Astrocyte (in vitro differentiated cells and primary cell): ENCODE data around the gene PCLO. TPM values are rescaled to one million over a fixed set of nuclear protein-coding genes. Genes with fewer than 3 reads are reported as not detected.

Experiments used
- DNase-seq: peaks from one replicate; pipeline ENCODE4 v3.0.0-alpha.2; 2010; ENCODE audit warnings: low read depth
- FAIRE-seq: peaks from 2 replicates; lab custom pipeline; 2011; peaks lifted over from hg19 to GRCh38; lab: Jason Lieb, UNC
- H2AFZ ChIP-seq: 2 replicates; pipeline ENCODE4 v1.6.0; 2012; ENCODE audit warnings: low read depth, low read length, inconsistent platforms
- H3K27ac ChIP-seq: 2 replicates; pipeline ENCODE4 v1.5.1; 2011; ENCODE audit warnings: low read depth, low read length, inconsistent platforms
- H3K27me3 ChIP-seq: 2 replicates; pipeline ENCODE4 v1.6.0; 2011; ENCODE audit warnings: low read length, inconsistent platforms; ENCODE audit not compliant: insufficient read depth
- H3K36me3 ChIP-seq: 2 replicates; pipeline ENCODE4 v1.5.1; 2011; ENCODE audit warnings: low read length, inconsistent platforms; ENCODE audit not compliant: insufficient read depth
- H3K4me1 ChIP-seq: 2 replicates; pipeline ENCODE4 v1.5.1; 2011; ENCODE audit warnings: low read length, inconsistent platforms; ENCODE audit not compliant: insufficient read depth
- H3K4me2 ChIP-seq: 2 replicates; pipeline ENCODE4 v1.6.0; 2012; ENCODE audit warnings: low read length, inconsistent platforms
- H3K4me3 ChIP-seq: 2 replicates; pipeline ENCODE4 v1.5.1; 2011; ENCODE audit warnings: low read depth, mild to moderate bottlenecking, low read length, inconsistent platforms; ENCODE audit not compliant: insufficient read depth
- H3K79me2 ChIP-seq: 2 replicates; pipeline ENCODE4 v1.6.0; 2012; ENCODE audit warnings: mild to moderate bottlenecking, low read length, inconsistent platforms; ENCODE audit not compliant: insufficient read depth
- H3K9ac ChIP-seq: 2 replicates; pipeline ENCODE4 v1.6.0; 2012; ENCODE audit warnings: mild to moderate bottlenecking, low read length, inconsistent platforms
- H3K9me3 ChIP-seq: 2 replicates; pipeline ENCODE4 v1.5.1; 2012; ENCODE audit warnings: low read depth, mild to moderate bottlenecking, low read length, inconsistent platforms; ENCODE audit not compliant: insufficient read depth
- H4K20me1 ChIP-seq: 2 replicates; pipeline ENCODE4 v1.6.0; 2012; ENCODE audit warnings: low read length, inconsistent platforms; ENCODE audit not compliant: insufficient read depth
- H3K27ac Mint-ChIP-seq: one replicate; pipeline ENCODE4 v1.8.0; 2021; ENCODE audit warnings: mild to moderate bottlenecking, mixed read lengths; ENCODE audit not compliant: unreplicated experiment
- H3K27me3 Mint-ChIP-seq: one replicate; pipeline ENCODE4 v1.8.0; 2021; ENCODE audit warnings: low read depth, mixed read lengths; ENCODE audit not compliant: unreplicated experiment
- H3K36me3 Mint-ChIP-seq: one replicate; pipeline ENCODE4 v1.8.0; 2021; ENCODE audit warnings: low read depth, mixed read lengths; ENCODE audit not compliant: unreplicated experiment
- H3K4me1 Mint-ChIP-seq: one replicate; pipeline ENCODE4 v1.8.0; 2021; ENCODE audit warnings: low read depth, mixed read lengths; ENCODE audit not compliant: unreplicated experiment
- H3K4me3 Mint-ChIP-seq: one replicate; pipeline ENCODE4 v1.8.0; 2021; ENCODE audit warnings: mild to moderate bottlenecking, moderate library complexity, mixed read lengths; ENCODE audit not compliant: unreplicated experiment
- H3K9me3 Mint-ChIP-seq: one replicate; pipeline ENCODE4 v1.8.0; 2021; ENCODE audit warnings: mild to moderate bottlenecking, mixed read lengths; ENCODE audit not compliant: unreplicated experiment
- CTCF ChIP-seq: IDR thresholded peaks from 2 replicates; pipeline ENCODE4 v1.5.1; 2011; ENCODE audit warnings: low read depth, mild to moderate bottlenecking, inconsistent platforms, low read length, moderate library complexity; ENCODE audit not compliant: insufficient read depth
- EZH2 ChIP-seq: IDR thresholded peaks from 2 replicates; pipeline ENCODE4 v1.6.1; 2012; ENCODE audit warnings: mild to moderate bottlenecking, low read length, inconsistent platforms; ENCODE audit not compliant: insufficient read depth
- total RNA-seq: library from RNA; stranded (reverse); gene quantifications from 2 replicates; pipeline ENCODE4 v1.2.1, GENCODE V29; 2021

PCLO gene
- total RNA-seq, 1 donor from 2014 or later = 3.0 TPM

GRCh38 chr7:82851121-82851520 is 311.6 kb downstream of the PCLO start:
- TF ChIP-seq CTCF (no peak), EZH2 (no peak)
- Histone ChIP-seq H3K9me3 (no peaks in the 10 kb centered on the region), H3K4me3 (no peak overlapping the region), H3K4me1 (no peaks in the 10 kb centered on the region), H3K27me3 (no peaks in the 10 kb centered on the region), H4K20me1 (no peaks in the 10 kb centered on the region), H3K36me3 (no peaks in the 10 kb centered on the region), H3K4me2 (no peak overlapping the region), H3K79me2 (no peaks in the 10 kb centered on the region), H3K27ac (no peak overlapping the region), H2AFZ (no peak overlapping the region), H3K9ac (no peak overlapping the region)
- H3K27me3 Mint-ChIP-seq = no peaks in the 10 kb centered on the region
- H3K36me3 Mint-ChIP-seq = no peaks in the 10 kb centered on the region
- no peaks in the 10 kb centered on the region for H3K4me1 Mint-ChIP-seq
- H3K4me3 Mint-ChIP-seq = no peak overlapping the region
- FAIRE-seq (no peak), DNase-seq (no peak)
- H3K9me3 Mint-ChIP-seq = no peaks in the 10 kb centered on the region
- H3K27ac Mint-ChIP-seq = no peak overlapping the region

GRCh38 chr7:82841828-82842227 is 320.9 kb downstream of the PCLO start:
- no peak overlapping the region for H3K4me3 ChIP-seq
- DNase-seq = peak; percentile 7
- no peak overlapping the region for H3K9ac ChIP-seq
- H3K4me3 Mint-ChIP-seq = no peak overlapping the region
- H3K4me2 ChIP-seq = no peak overlapping the region
- no peak for FAIRE-seq
- H3K36me3 Mint-ChIP-seq = no peaks in the 10 kb centered on the region
- no peaks in the 10 kb centered on the region for H3K36me3 ChIP-seq
- no peak overlapping the region for H2AFZ ChIP-seq
- H3K9me3 ChIP-seq = no peaks in the 10 kb centered on the region
- H3K4me1 ChIP-seq = no peaks in the 10 kb centered on the region
- no peak overlapping the region for H3K27ac ChIP-seq
- no peaks in the 10 kb centered on the region for H4K20me1 ChIP-seq
- no peak overlapping the region for H3K27ac Mint-ChIP-seq
- H3K27me3 Mint-ChIP-seq = no peaks in the 10 kb centered on the region
- no peaks in the 10 kb centered on the region for H3K27me3 ChIP-seq
- no peaks in the 10 kb centered on the region for H3K79me2 ChIP-seq
- no peaks in the 10 kb centered on the region for H3K4me1 Mint-ChIP-seq
- TF ChIP-seq CTCF (no peak), EZH2 (no peak)
- H3K9me3 Mint-ChIP-seq = no peaks in the 10 kb centered on the region

- TF ChIP-seq CTCF = no peak
- TF ChIP-seq EZH2 = no peak
- Mint-ChIP-seq H3K36me3 (no peaks in the 10 kb centered on the region), H3K9me3 (no peaks in the 10 kb centered on the region), H3K27me3 (no peaks in the 10 kb centered on the region), H3K4me3 (no peak overlapping the region), H3K27ac (no peak overlapping the region), H3K4me1 (no peaks in the 10 kb centered on the region)
- Histone ChIP-seq H3K79me2 (no peaks in the 10 kb centered on the region), H3K4me1 (no peaks in the 10 kb centered on the region), H2AFZ (no peak overlapping the region), H3K27ac (no peak overlapping the region), H3K9ac (no peak overlapping the region), H3K27me3 (no peaks in the 10 kb centered on the region), H3K9me3 (no peaks in the 10 kb centered on the region), H3K4me2 (no peak overlapping the region), H3K4me3 (no peak overlapping the region), H4K20me1 (no peaks in the 10 kb centered on the region), H3K36me3 (no peaks in the 10 kb centered on the region)
- FAIRE-seq = no peak
- DNase-seq = no peak
Measured at GRCh38 chr7:82840061-82840460, 322.6 kb downstream of the PCLO start.
